Kidney (tissue), 14 donors: Measurements from ENCODE around the gene LRP1. TPM values are rescaled to one million over a fixed set of nuclear protein-coding genes. Genes with fewer than 3 reads are reported as not detected.

Experiments used
- DNase-seq, 5 donors: peaks; one replicate each; pipeline ENCODE4 v3.0.0-alpha.2; 2013 to 2020
- FAIRE-seq: peaks from 2 replicates; lab custom pipeline; 2012; peaks lifted over from hg19 to GRCh38; lab: Jason Lieb, UNC
- H3K27ac ChIP-seq, 2 donors: one replicate each; pipeline ENCODE4 v1.7.0; 2013; ENCODE audit warnings: low read depth in 2 of 2, low read length in 2 of 2, inconsistent platforms in 1 of 2
- H3K27me3 ChIP-seq: one replicate; pipeline ENCODE4 v1.7.1; 2013; ENCODE audit warnings: low read length, inconsistent platforms; ENCODE audit not compliant: control insufficient read depth, insufficient read depth
- H3K36me3 ChIP-seq, 3 donors: one replicate each; pipeline versions ENCODE4 v1.7.0 to v1.7.1; 2013; ENCODE audit warnings: low read length in 3 of 3, control low read depth in 1 of 3, inconsistent platforms in 1 of 3; ENCODE audit not compliant: insufficient read depth in 3 of 3, control insufficient read depth in 2 of 3
- H3K4me1 ChIP-seq, 3 donors: one replicate each; pipeline versions ENCODE4 v1.7.0 to v1.7.1; 2013; ENCODE audit warnings: low read length in 3 of 3, inconsistent platforms in 1 of 3, low read depth in 1 of 3; ENCODE audit not compliant: control insufficient read depth in 2 of 3, insufficient read depth in 2 of 3
- H3K4me3 ChIP-seq, 3 donors: one replicate each; pipeline versions ENCODE4 v1.7.0 to v1.8.1; 2013; ENCODE audit warnings: low read length in 3 of 3, control low read depth in 1 of 3, inconsistent platforms in 1 of 3
- H3K9ac ChIP-seq, 3 donors: one replicate each; pipeline versions ENCODE4 v1.7.0 to v1.7.1; 2013; ENCODE audit warnings: low read length in 3 of 3, control low read depth in 1 of 3, inconsistent platforms in 1 of 3
- H3K9me3 ChIP-seq, 3 donors: one replicate each; pipeline versions ENCODE4 v1.7.0 to v1.7.1; 2013; ENCODE audit warnings: low read length in 3 of 3, control low read depth in 1 of 3, inconsistent platforms in 1 of 3; ENCODE audit not compliant: control insufficient read depth in 2 of 3, insufficient read depth in 1 of 3
- intact Hi-C: fragments of 100-400 bp; cut with DNase I; formaldehyde crosslinking; loops from one replicate; pipeline ENCODE4 v1.11.1; 2022
- polyA plus RNA-seq: library from polyadenylated mRNA; stranded (reverse); fragments of 350-450 nt; fragmentation: Illumina TruSeq; extraction: RNeasy Lipid Tissue Mini Kit (QIAGEN cat#74804); gene quantifications from one replicate; pipeline ENCODE4 v1.2.3, GENCODE V29; 2014; ENCODE audit warnings: low read depth, low replicate concordance; ENCODE audit not compliant: insufficient read depth
- total RNA-seq: library from RNA; stranded (reverse); fragmentation: NEBNext Ultra II Directional; extraction: Animal tissue kit (Norgen Biotek cat#: 25700); gene quantifications from one replicate; pipeline ENCODE4 v1.2.1, GENCODE V29; 2021
- TF ChIP-seq, protein P1 (sequence below): IDR thresholded peaks from 3 replicates; pipeline ENCODE4 v1.5.1; 2012; ENCODE audit warnings: mild to moderate bottlenecking, moderate library complexity, borderline replicate concordance; ENCODE audit not compliant: insufficient read depth; ENCODE audit errors: extremely low read depth
- donor health status: control.
- donor health status: control.
- donor health status: control.
- donor health status: control.
- donor health status: control.
- donor health status: DM: yes; HTN: yes; CAD: no.
- donor health status: Normal renal cell carcinoma (clear cell type).

The LRP1 gene
- total and polyA plus RNA-seq, 2 donors from 2014 or later, result 18.7 to 121 TPM

DNA sequence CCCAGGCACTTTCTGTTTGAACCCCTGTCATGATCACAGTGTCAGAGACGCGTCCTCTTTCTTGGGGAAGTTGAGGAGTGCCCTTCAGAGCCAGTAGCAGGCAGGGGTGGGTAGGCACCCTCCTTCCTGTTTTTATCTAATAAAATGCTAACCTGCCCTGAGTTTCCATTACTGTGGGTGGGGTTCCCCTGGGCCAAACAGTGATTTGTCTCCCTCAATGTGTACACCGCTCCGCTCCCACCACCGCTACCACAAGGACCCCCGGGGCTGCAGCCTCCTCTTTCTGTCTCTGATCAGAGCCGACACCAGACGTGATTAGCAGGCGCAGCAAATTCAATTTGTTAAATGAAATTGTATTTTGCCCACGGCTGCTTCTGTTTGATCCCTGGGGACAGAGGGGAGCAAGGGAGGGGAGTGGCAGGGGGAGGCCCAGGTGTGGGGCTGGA lies 106.3 kb downstream of the LRP1 start:
- Histone ChIP-seq H3K9ac (no peak overlapping the region), H3K36me3 (peaks cover 3 to 26% (median 11%) of the 10 kb centered on the region in 3 donors)

GRCh38 chr12:57235017-57235727 lies 106.9 kb downstream of the LRP1 start:
- Histone ChIP-seq H3K9me3 (no peaks in the 10 kb centered on the region), H3K4me1 (peaks cover 3 to 22% (median 4%) of the 10 kb centered on the region in 3 donors), H3K27me3 (peaks cover 20% of the 10 kb centered on the region), H3K4me3 (no peak overlapping the region), H3K9ac (no peak overlapping the region), H3K27ac (peak overlapping the region; percentile 4 to 5), H3K36me3 (peaks cover 3 to 26% (median 11%) of the 10 kb centered on the region in 3 donors)
- TF ChIP-seq, protein P1, sequence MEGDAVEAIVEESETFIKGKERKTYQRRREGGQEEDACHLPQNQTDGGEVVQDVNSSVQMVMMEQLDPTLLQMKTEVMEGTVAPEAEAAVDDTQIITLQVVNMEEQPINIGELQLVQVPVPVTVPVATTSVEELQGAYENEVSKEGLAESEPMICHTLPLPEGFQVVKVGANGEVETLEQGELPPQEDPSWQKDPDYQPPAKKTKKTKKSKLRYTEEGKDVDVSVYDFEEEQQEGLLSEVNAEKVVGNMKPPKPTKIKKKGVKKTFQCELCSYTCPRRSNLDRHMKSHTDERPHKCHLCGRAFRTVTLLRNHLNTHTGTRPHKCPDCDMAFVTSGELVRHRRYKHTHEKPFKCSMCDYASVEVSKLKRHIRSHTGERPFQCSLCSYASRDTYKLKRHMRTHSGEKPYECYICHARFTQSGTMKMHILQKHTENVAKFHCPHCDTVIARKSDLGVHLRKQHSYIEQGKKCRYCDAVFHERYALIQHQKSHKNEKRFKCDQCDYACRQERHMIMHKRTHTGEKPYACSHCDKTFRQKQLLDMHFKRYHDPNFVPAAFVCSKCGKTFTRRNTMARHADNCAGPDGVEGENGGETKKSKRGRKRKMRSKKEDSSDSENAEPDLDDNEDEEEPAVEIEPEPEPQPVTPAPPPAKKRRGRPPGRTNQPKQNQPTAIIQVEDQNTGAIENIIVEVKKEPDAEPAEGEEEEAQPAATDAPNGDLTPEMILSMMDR, result no peak
- DNase-seq (peak; percentile 77 to 91 (median 86)), FAIRE-seq (no peak)
- intact Hi-C loops, result no loop called here

More for the DNA sequence above, 106.3 kb downstream of the LRP1 start:
- TF ChIP-seq, protein P1, result no peak
- H3K27me3 ChIP-seq, result peaks cover 17% of the 10 kb centered on the region
- H3K4me3 ChIP-seq, result no peak overlapping the region
- FAIRE-seq (no peak), DNase-seq (peak in 1 of 5 donors; percentile 64)
- H3K27ac ChIP-seq, result no peak overlapping the region
- H3K9me3 ChIP-seq, result no peaks in the 10 kb centered on the region
- intact Hi-C loops, result no loop called here
- H3K4me1 ChIP-seq, result peaks cover 1 to 19% (median 4%) of the 10 kb centered on the region in 3 donors

DNA sequence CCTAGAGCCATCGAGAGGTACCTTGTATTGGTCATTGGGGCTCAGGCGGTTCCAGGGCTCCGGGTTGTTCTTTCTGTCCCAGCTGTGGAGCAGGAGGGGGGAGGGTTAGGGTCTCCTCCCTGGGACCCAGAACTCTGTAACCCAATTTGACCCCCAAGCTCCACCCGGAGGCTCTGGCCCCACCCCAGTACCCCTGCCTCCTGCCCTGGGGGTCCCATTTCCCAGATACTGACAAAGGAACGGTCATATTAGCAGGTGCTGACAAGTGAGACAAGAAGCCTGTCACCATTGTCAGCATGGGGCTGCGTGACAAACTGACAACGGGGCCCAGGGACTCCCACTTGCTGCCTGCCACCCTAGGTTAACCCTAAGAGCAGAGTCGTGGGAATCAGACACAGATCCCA lies 107.4 kb downstream of the LRP1 start:
- peak in 1 of 5 donors; percentile 47 for DNase-seq
- Histone ChIP-seq H3K4me3 (no peak overlapping the region), H3K4me1 (peaks cover 3 to 22% (median 4%) of the 10 kb centered on the region in 3 donors), H3K36me3 (peaks cover 3 to 26% (median 11%) of the 10 kb centered on the region in 3 donors), H3K9me3 (no peaks in the 10 kb centered on the region), H3K27ac (peak overlapping the region; percentile 4 to 5), H3K27me3 (peaks cover 25% of the 10 kb centered on the region), H3K9ac (no peak overlapping the region)
- intact Hi-C loops, result no loop called here
- no peak for FAIRE-seq
- TF ChIP-seq, protein P1, result no peak
